ENCODE results near the gene COPZ1.
A peak's percentile ranks its signal among the peaks of the same experiment; 100 is the strongest.

The COPZ1 gene

GRCh38 chr12:54379398-54380201 is 54.7 kb downstream of the COPZ1 start:
- peak; percentile 93 for DNase-seq

- DNase-seq: no peak
Observed at GRCh38 chr12:54381136-54381535, 56.2 kb downstream of the COPZ1 start.

DNA sequence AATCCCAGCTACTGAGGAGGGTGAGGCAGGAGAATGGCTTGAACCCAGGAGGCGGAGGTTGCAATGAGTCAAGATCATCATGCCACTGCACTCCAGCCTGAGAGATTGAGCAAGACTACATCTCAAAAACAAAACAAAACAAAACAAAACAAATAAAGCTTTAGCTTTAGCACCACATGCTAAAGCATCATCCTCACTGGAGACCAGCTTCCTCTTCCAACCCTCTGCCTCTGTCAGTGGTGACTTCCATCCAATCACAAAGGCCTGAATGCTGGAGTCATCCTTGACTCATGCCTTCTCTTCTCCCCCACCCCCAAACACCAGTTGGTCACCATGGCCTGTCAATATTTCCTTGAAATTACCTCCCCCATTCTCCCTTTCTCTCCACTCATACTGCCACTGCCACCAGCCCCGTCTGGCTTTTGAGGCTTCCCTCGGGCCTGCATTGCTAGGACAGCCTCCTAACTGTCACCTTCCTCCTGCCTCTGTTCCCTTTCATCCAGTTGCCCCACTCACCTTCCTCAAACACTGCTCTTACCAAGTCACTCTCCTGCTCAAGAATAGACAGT is 58.2 kb downstream of the COPZ1 start:
- peak; percentile 98 for DNase-seq

DNA sequence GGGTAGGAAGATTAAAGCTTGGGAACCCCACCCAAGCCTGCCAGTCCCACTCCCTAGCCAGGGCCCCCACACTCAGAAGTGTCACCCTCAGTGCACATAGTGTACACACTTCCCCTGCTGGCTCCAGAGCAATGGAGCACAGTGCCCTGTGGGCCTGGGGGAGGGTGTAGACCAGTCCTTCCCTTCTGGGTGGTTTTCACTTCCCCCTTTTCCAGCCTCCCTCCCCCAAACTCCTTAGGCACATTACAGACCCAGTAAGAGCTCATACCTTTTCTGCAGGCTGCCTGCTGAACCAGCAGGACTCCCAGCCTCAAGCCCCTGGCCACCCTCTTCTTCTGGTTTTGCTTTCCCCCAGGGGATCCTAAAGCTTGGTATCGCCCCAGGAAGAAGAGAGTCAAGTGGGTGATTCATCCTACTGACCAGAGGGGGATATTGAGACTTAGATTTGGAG is 59.7 kb downstream of the COPZ1 start, which contains the start of gene ZNF385A:
Gene ZNF385A (minus strand): TSS at position 143 of the 451 bp plus-strand sequence. CDS start 219 bp downstream, outside the sequence.
- DNase-seq: peak; percentile 92

- DNase-seq: peak; percentile 89
Observed at GRCh38 chr12:54385251-54385914, 60.5 kb downstream of the COPZ1 start.

GRCh38 chr12:54386403-54387113 is 61.6 kb downstream of the COPZ1 start:
- peak; percentile 33 for DNase-seq

DNA sequence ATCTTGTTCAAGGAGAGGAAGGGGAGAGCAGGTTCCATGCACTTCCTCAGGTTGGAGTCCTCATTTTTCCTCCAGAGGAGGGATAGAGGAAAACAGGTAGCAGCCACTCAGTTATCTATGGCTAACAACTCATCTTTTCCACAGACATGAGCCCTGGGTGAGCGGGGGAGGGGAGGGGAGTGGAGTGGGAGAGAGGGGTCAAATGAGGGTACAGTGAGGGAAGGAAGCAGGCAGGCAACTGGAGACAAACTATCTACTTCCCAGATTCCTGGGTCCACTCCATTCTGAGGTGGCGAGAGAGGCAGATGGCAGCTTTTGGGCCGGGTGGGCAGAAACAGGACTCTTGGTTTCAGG is 62.2 kb downstream of the COPZ1 start:
- DNase-seq: no peak

- no peak for DNase-seq
Observed at GRCh38 chr12:54388237-54389133, 63.6 kb downstream of the COPZ1 start.

- no peak for DNase-seq
Observed at GRCh38 chr12:54389134-54389508, 64.2 kb downstream of the COPZ1 start.

GRCh38 chr12:54389607-54390175 is 64.8 kb downstream of the COPZ1 start:
- no peak for DNase-seq

DNA sequence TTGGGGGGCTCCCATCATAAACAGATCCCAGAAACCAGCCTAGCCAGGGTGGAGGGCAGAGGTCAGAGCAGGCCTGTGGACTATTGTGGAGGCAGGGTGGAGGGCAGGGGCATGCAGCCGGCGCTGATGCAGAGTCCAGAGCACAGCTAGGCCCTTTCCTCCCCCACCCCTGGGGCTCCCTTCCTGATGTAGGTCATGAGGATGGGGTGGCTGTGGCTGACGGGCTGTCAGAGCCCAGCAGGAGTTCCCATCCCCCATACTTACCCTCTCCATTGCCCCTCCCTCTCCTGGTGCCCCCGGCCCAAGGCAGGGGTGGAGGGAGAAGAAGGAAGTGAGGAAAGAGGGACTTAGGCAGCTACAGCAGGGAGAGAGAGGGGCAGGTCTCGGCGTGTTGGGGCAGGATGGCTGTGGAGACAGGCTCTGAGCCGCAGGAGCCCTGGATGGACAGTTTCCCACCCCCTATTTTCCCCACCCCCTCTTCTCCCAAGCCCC is 65.3 kb downstream of the COPZ1 start:
- DNase-seq: no peak

DNA sequence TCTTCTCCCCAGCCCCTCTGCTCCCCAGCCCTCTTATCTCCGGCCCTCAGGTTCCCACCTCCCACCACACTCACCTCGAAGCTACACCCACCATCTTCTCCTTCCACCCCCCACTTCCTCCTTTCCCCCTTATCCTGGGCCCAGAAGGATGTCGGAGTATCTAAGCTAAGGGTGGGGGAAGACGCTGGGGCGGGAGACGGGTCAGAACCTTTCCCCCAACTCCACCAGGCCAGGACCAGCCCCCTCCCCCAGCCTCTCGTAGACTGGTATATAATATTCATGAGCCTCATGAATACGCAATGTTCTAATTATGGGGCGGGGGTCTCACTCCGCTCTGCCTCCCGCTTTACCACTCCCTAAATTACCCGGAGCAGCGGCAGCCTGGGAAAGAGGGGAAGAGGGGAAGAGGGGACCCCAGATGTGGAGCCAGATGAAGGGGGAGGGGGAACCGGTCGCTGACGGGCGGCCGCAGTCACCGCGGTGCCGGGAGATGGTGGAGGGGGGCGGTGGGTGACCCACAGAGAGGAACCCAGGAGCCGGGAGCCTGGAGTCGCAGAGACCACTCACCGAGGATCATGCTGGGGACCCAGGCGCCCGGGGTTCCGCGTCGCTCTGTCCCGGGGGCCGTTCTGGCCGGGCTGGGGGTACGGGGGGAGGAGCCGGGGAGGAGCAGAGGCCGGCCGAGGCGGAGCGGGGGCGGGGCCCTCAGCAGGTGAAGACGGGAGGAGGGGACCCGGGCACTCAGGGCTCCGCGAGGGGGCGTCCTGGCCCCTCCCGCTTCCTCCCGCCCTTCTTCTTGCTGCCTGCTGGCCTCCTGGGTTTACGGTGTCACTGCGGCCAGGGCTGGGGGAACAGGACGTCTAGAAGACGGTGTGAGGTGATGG is 66.0 kb downstream of the COPZ1 start:
- no peak for DNase-seq

GRCh38 chr12:54392485-54393206 is 67.7 kb downstream of the COPZ1 start:
- DNase-seq: no peak

- no peak for DNase-seq
Observed at GRCh38 chr12:54393207-54393609, 68.3 kb downstream of the COPZ1 start.

- DNase-seq: no peak
Observed at GRCh38 chr12:54393743-54394142, 68.8 kb downstream of the COPZ1 start.

GRCh38 chr12:54394281-54394719 is 69.4 kb downstream of the COPZ1 start:
- peak; percentile 86 for DNase-seq

DNA sequence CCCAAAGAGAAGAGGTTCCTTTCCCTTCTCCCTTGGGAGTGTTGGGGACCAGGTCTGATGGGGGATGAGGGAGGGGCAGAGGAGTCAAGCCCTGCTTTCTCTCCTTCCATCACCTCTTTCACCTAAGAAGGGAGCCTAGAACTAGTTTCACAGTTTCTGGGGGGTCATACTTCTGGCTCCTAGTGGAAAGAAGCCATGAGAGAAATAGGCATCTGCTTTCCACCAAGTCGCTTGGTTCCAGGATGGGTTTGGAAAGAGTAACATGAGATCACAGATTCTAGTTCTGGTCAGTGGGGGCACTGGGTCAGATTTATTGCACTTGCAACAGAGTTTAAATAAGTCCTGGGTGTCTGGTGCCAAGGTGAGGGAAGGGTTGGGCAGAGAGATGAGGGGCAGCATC is 70.1 kb downstream of the COPZ1 start:
- DNase-seq: no peak

- no peak for DNase-seq
Observed at GRCh38 chr12:54395545-54395944, 70.6 kb downstream of the COPZ1 start.

DNA sequence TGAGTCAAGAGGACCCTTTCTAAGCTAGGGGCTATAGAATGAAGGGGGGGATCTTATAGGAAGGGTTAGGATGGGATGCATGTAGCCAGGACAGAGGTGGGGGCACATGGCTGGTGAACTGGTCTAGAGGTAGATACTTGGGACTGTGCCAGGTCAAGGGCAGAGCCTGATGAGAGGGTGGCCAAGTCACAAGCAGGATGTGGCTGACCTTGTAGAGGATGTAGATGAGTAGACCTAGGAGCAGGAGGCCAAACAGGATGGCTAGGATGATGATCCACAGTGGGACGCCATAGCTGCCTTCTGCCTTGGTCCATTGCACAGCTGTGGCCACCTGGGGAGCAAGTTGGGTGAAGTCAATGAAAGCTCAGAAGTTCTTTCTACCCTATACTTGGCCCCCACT is 72.2 kb downstream of the COPZ1 start:
- DNase-seq: no peak

GRCh38 chr12:54398218-54398617 is 73.3 kb downstream of the COPZ1 start:
- DNase-seq: no peak

All from suppressor macrophage treated with lipopolysaccharide for 4 hours (primary cell).